GM12891 (cell line): ENCODE data around the gene OR52D1. TPM values are rescaled to one million over a fixed set of nuclear protein-coding genes. Genes with fewer than 3 reads are reported as not detected.

Experiments
- DNase-seq: peaks from one replicate; pipeline ENCODE4 v3.0.0; 2011; ENCODE audit warnings: low spot score; ENCODE audit not compliant: insufficient read length
- FAIRE-seq: peaks from 2 replicates; lab custom pipeline; 2011; peaks lifted over from hg19 to GRCh38; lab: Jason Lieb, UNC
- PAX5 ChIP-seq: IDR thresholded peaks from 2 replicates; pipeline ENCODE4 v1.6.1; 2011; ENCODE audit warnings: low read length, moderate library complexity, mild to moderate bottlenecking; ENCODE audit not compliant: insufficient read depth, severe bottlenecking
- POLR2A ChIP-seq: IDR thresholded peaks from 2 replicates; pipeline ENCODE4 v1.6.1; 2011; ENCODE audit warnings: low read depth, low read length, control low read depth
- POLR2AphosphoS5 ChIP-seq: IDR thresholded peaks from 2 replicates; pipeline ENCODE4 v1.6.1; 2011; ENCODE audit warnings: low read depth, low read length, control low read depth
- POU2F2 ChIP-seq: IDR thresholded peaks from 2 replicates; pipeline ENCODE4 v1.6.1; 2011; ENCODE audit warnings: low read depth, mild to moderate bottlenecking, control low read depth, low read length, moderate library complexity
- SPI1 ChIP-seq: IDR thresholded peaks from 2 replicates; pipeline ENCODE4 v1.6.1; 2011; ENCODE audit warnings: low read depth, low read length, control low read depth
- TAF1 ChIP-seq: IDR thresholded peaks from 2 replicates; pipeline ENCODE4 v1.6.1; 2011; ENCODE audit warnings: low read depth, low read length, control low read depth
- polyA plus RNA-seq: library from polyadenylated mRNA; unstranded; fragments of >200 nt; gene quantifications from one replicate; pipeline ENCODE4 v1.2.1, GENCODE V29; 2012; ENCODE audit warnings: low read depth, missing spikeins, inconsistent platforms; ENCODE audit not compliant: missing spikeins

OR52D1 gene
- not detected for polyA plus RNA-seq

GRCh38 chr11:5488385-5488784 lies at the start of gene OR52D1:
Gene OR52D1 (plus strand): TSS chr11:5488685. CDS start chr11:5488707, 22 bp downstream.
- no peak for DNase-seq

GRCh38 chr11:5441414-5441813 lies 47.1 kb upstream of the OR52D1 start, which contains the start of gene OR51I1:
Gene OR51I1 (minus strand): TSS chr11:5441514. CDS start chr11:5441514, 0 bp downstream.
- no peak for DNase-seq
- TF ChIP-seq PAX5, result no peak
- no peak for TF ChIP-seq POLR2A
- TF ChIP-seq TAF1, result no peak
- no peak for TF ChIP-seq POLR2AphosphoS5
- no peak for TF ChIP-seq SPI1
- TF ChIP-seq POU2F2, result no peak
- FAIRE-seq, result no peak

More at GRCh38 chr11:5488385-5488784, at the start of gene OR52D1:
- TF ChIP-seq SPI1 (no peak), PAX5 (no peak), TAF1 (no peak), POLR2A (no peak), POLR2AphosphoS5 (no peak), POU2F2 (no peak)
- FAIRE-seq, result no peak

- TF ChIP-seq SPI1 (no peak), POU2F2 (no peak), TAF1 (no peak), POLR2AphosphoS5 (no peak), PAX5 (no peak), POLR2A (no peak)
- DNase-seq (no peak), FAIRE-seq (no peak)
Measured at GRCh38 chr11:5443835-5444393, 44.6 kb upstream of the OR52D1 start.

GRCh38 chr11:5449023-5449422 lies 39.5 kb upstream of the OR52D1 start, which contains the start of gene OR51I2:
Gene OR51I2 (plus strand): TSS chr11:5449323. CDS start chr11:5453489, 4,166 bp downstream.
- DNase-seq (no peak), FAIRE-seq (no peak)
- no peak for TF ChIP-seq POLR2AphosphoS5
- no peak for TF ChIP-seq SPI1
- no peak for TF ChIP-seq POU2F2
- TF ChIP-seq POLR2A, result no peak
- no peak for TF ChIP-seq TAF1
- TF ChIP-seq PAX5, result no peak

DNA sequence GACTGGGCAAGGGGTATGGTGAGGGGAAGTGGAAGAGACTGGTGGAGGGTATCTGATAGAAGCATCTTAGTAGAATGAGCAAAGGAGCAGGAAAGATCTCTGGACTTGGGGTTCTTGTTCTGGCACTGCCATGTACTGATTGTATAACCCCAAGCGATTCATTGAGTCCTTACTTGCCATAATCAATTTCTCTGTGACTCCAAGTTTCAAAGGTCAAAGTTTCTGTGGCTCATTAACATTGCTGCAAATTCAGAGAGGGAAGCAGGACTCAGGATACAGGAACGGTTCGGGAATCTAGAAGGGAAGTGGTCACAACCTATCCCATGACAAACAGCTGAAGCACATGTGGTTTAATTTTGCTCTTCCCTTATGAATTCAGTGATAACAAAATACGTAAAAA lies 39.1 kb upstream of the OR52D1 start:
- FAIRE-seq (no peak), DNase-seq (no peak)
- TF ChIP-seq PAX5 (no peak), POU2F2 (no peak), POLR2AphosphoS5 (no peak), SPI1 (no peak), TAF1 (no peak), POLR2A (no peak)

- FAIRE-seq (no peak), DNase-seq (no peak)
- no peak for TF ChIP-seq POLR2AphosphoS5
- no peak for TF ChIP-seq SPI1
- TF ChIP-seq POU2F2, result no peak
- no peak for TF ChIP-seq TAF1
- TF ChIP-seq POLR2A, result no peak
- TF ChIP-seq PAX5, result no peak
Measured at GRCh38 chr11:5460983-5461621, 27.4 kb upstream of the OR52D1 start.

- TF ChIP-seq POU2F2 (no peak), PAX5 (no peak), POLR2AphosphoS5 (no peak), POLR2A (no peak), TAF1 (no peak), SPI1 (no peak)
- FAIRE-seq (no peak), DNase-seq (no peak)
Measured at GRCh38 chr11:5467527-5467926, 21.0 kb upstream of the OR52D1 start.

DNA sequence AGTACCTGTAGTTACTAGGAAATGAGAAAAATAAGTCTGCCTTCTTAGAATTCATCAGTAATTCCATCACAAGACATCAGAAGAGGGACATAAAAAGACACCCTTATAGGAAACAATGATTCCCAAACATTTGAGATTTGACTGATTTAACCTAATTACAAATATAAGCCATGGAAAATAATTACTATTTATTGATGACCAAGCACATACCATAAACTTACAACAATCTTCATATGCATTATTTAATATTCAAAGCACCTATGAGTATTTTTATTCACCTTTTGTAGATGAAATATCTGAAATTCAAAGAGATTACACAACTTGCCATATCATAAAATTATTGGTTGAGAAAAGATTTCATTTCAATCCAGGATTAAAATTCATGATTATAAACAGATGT lies 14.6 kb upstream of the OR52D1 start:
- TF ChIP-seq TAF1 (no peak), PAX5 (no peak), POU2F2 (no peak), POLR2A (no peak), POLR2AphosphoS5 (no peak), SPI1 (no peak)
- DNase-seq, result no peak
- no peak for FAIRE-seq

GRCh38 chr11:5476186-5476819 lies 12.2 kb upstream of the OR52D1 start:
- TF ChIP-seq TAF1, result no peak
- no peak for TF ChIP-seq PAX5
- no peak for TF ChIP-seq POLR2AphosphoS5
- no peak for TF ChIP-seq POU2F2
- no peak for TF ChIP-seq POLR2A
- TF ChIP-seq SPI1, result no peak
- DNase-seq, result peak; percentile 44
- peak; percentile 85 for FAIRE-seq
